OCI-LY1 (cell line): ENCODE measurements around the gene CNNM1.

Source experiments
- EZH2 ChIP-seq: fragments of 200-600 bp; sonication (generic), shearing (Covaris generic); IDR thresholded peaks from 2 replicates; pipeline ENCODE4 v1.8.0; 2017; ENCODE audit warnings: borderline replicate concordance, mixed run types, mild to moderate bottlenecking, antibody characterized with exemption, low read length, moderate library complexity, mixed read lengths
- TF ChIP-seq, protein P1 (sequence below): fragments of 200-600 bp; sonication (generic), shearing (Covaris generic); IDR thresholded peaks from 2 replicates; pipeline ENCODE4 v1.5.1; 2017; ENCODE audit warnings: mild to moderate bottlenecking, antibody characterized with exemption, low read length, moderate library complexity, mixed read lengths

DNA sequence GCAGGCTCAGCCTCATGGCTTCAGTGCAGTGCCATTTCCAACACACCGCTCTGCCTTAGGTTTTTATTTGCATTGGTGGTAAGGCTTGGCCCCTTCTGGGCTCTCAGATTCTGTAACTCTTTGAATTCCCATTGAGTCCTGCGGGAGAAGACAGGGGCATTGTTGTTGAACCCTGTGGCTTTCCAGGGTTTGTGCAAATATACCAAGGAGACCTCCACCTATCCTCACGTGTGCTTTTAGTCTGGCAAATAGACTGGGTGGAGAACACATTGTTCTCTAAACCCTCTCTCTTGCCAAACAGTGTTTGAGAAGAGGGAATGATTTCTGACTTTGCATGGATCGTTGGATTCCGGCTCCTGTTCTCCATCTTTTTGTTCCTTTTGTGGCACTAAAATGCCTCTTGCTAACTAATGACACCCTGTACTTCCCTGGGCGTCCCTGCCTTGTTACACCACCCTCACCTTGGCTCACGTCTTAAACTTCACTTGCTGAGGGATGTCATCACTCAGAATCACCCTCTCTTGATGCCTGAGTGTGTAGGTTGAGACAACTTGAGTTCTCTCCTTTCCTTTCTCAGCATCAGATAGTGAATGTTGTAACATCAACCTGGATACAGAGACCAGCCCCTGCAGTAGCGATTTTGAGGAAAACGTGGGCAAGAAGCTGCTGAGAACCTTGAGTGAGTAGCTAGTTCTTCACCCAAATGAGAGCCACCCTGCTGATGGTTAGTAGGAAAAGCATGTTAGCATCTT is 60.7 kb downstream of the CNNM1 start:
- TF ChIP-seq, protein P1, sequence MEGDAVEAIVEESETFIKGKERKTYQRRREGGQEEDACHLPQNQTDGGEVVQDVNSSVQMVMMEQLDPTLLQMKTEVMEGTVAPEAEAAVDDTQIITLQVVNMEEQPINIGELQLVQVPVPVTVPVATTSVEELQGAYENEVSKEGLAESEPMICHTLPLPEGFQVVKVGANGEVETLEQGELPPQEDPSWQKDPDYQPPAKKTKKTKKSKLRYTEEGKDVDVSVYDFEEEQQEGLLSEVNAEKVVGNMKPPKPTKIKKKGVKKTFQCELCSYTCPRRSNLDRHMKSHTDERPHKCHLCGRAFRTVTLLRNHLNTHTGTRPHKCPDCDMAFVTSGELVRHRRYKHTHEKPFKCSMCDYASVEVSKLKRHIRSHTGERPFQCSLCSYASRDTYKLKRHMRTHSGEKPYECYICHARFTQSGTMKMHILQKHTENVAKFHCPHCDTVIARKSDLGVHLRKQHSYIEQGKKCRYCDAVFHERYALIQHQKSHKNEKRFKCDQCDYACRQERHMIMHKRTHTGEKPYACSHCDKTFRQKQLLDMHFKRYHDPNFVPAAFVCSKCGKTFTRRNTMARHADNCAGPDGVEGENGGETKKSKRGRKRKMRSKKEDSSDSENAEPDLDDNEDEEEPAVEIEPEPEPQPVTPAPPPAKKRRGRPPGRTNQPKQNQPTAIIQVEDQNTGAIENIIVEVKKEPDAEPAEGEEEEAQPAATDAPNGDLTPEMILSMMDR, result no peak
- no peak for TF ChIP-seq EZH2
